Parathyroid adenoma (tissue), 2 donors: ENCODE data around the gene KHDRBS2.

Source experiments
- H2AFZ ChIP-seq: fragments of 300-600 bp; sonication (generic); one replicate; pipeline ENCODE4 v1.7.0; 2017; ENCODE audit warnings: antibody characterized with exemption, mild to moderate bottlenecking
- H3K27ac ChIP-seq: fragments of 300-600 bp; sonication (generic); one replicate; pipeline ENCODE4 v1.7.0; 2017
- H3K27me3 ChIP-seq: fragments of 300-600 bp; sonication (generic); one replicate; pipeline ENCODE4 v1.7.0; 2017; ENCODE audit warnings: low read length; ENCODE audit not compliant: control insufficient read depth, insufficient read depth
- H3K36me3 ChIP-seq: fragments of 300-600 bp; sonication (generic); one replicate; pipeline ENCODE4 v1.7.0; 2017; ENCODE audit warnings: low read length; ENCODE audit not compliant: control insufficient read depth, insufficient read depth
- H3K4me1 ChIP-seq: fragments of 300-600 bp; sonication (generic); one replicate; pipeline ENCODE4 v1.7.0; 2017; ENCODE audit warnings: control low read depth
- H3K4me2 ChIP-seq: fragments of 300-600 bp; sonication (generic); one replicate; pipeline ENCODE4 v1.7.0; 2017; ENCODE audit warnings: low read length
- H3K4me3 ChIP-seq: fragments of 300-600 bp; sonication (generic); one replicate; pipeline ENCODE4 v1.7.0; 2017; ENCODE audit warnings: low read depth, low read length
- H3K79me2 ChIP-seq: fragments of 300-600 bp; sonication (generic); one replicate; pipeline ENCODE4 v1.7.0; 2017; ENCODE audit warnings: control low read depth
- H3K9ac ChIP-seq: fragments of 300-600 bp; sonication (generic); one replicate; pipeline ENCODE4 v1.7.0; 2017; ENCODE audit warnings: mild to moderate bottlenecking
- H3K9me3 ChIP-seq: fragments of 300-600 bp; sonication (generic); one replicate; pipeline ENCODE4 v1.7.0; 2017; ENCODE audit warnings: low read length; ENCODE audit not compliant: control insufficient read depth
- CTCF ChIP-seq: fragments of 300-600 bp; sonication (generic); IDR thresholded peaks from one replicate; pipeline ENCODE4 v1.7.0; 2017; ENCODE audit warnings: antibody characterized with exemption, mild to moderate bottlenecking
- donor health status: primary hyperparathyroidism.

Gene KHDRBS2

DNA sequence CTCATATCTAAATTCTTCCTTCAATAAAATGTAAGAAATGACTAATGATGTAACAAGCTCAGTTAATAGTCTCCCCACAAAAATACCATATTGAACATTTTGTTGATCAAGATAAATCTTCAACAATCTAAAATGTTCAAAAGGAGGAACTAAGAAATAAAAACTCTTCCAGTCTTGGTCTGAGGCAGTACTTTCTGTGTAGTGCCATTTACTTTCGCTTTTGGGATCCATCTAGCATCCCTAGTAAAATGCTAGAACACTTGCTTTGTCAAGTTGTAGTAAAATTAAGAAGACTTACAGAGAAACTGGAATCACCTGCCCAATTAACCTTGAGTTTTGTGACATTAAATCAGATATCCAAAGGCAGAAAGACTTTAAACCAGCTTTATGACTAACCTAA is 246.4 kb downstream of the KHDRBS2 start:
- Histone ChIP-seq H3K4me1 (no peaks in the 10 kb centered on the region), H3K27ac (no peak overlapping the region), H3K36me3 (no peaks in the 10 kb centered on the region), H3K27me3 (no peaks in the 10 kb centered on the region), H3K79me2 (no peaks in the 10 kb centered on the region), H2AFZ (no peak overlapping the region), H3K9ac (no peak overlapping the region), H3K4me2 (no peak overlapping the region), H3K4me3 (no peak overlapping the region), H3K9me3 (no peaks in the 10 kb centered on the region)
- TF ChIP-seq CTCF = no peak

DNA sequence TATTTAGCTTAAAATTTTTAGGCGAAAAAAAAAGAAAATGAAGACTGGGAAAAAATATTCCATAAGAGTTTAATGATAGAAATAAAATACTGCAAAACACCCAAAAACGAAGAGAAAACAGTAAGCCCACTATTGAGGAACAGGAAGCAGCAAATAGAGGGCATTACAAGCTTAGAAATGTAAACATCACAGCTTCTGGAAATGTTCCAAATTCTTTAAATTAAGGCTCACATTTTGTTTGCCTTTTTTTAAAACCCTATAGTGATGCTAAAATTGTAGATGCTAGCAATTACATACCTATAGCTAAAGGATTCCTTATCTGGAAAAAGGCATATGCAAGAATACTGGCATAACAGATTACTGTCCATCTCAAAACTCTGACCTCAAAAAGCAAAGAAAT is 248.6 kb downstream of the KHDRBS2 start:
- Histone ChIP-seq H3K9me3 (no peaks in the 10 kb centered on the region), H3K79me2 (no peaks in the 10 kb centered on the region)

DNA sequence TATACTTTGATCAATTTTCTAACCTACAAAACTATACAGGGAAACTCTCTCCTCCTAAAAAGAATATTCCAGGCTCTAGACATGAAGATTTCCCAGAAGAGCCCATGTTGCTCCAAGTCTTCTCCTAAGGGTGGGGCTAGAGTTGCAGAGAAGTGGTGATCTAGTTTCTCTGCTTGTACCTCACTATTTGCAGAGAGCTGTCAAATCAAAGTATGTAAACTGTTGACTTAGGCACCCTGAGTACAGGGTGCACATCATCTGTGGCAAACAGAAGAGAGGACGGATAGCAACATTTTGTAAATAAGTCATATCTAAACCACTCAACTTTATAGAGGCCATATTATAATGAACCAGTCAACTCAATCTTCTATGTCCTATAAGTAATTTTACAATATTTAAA is 250.1 kb downstream of the KHDRBS2 start:
- Histone ChIP-seq H3K79me2 (no peaks in the 10 kb centered on the region), H3K4me1 (no peaks in the 10 kb centered on the region), H3K36me3 (no peaks in the 10 kb centered on the region), H3K4me3 (no peak overlapping the region), H3K9me3 (no peaks in the 10 kb centered on the region), H3K9ac (no peak overlapping the region), H3K4me2 (no peak overlapping the region), H3K27me3 (no peaks in the 10 kb centered on the region), H3K27ac (no peak overlapping the region), H2AFZ (no peak overlapping the region)
- TF ChIP-seq CTCF = no peak

More for the DNA sequence above, 248.6 kb downstream of the KHDRBS2 start:
- Histone ChIP-seq H3K27ac (no peak overlapping the region), H2AFZ (no peak overlapping the region), H3K36me3 (no peaks in the 10 kb centered on the region), H3K4me3 (no peak overlapping the region), H3K9ac (no peak overlapping the region), H3K4me1 (no peaks in the 10 kb centered on the region), H3K27me3 (no peaks in the 10 kb centered on the region), H3K4me2 (no peak overlapping the region)
- no peak for TF ChIP-seq CTCF

GRCh38 chr6:62013719-62014118 is 272.3 kb downstream of the KHDRBS2 start:
- Histone ChIP-seq H3K9me3 (no peaks in the 10 kb centered on the region), H3K4me2 (no peak overlapping the region), H3K4me3 (no peak overlapping the region), H3K79me2 (no peaks in the 10 kb centered on the region), H3K27ac (no peak overlapping the region), H3K36me3 (no peaks in the 10 kb centered on the region), H3K4me1 (no peaks in the 10 kb centered on the region), H2AFZ (no peak overlapping the region), H3K9ac (no peak overlapping the region), H3K27me3 (no peaks in the 10 kb centered on the region)
- TF ChIP-seq CTCF = no peak

DNA sequence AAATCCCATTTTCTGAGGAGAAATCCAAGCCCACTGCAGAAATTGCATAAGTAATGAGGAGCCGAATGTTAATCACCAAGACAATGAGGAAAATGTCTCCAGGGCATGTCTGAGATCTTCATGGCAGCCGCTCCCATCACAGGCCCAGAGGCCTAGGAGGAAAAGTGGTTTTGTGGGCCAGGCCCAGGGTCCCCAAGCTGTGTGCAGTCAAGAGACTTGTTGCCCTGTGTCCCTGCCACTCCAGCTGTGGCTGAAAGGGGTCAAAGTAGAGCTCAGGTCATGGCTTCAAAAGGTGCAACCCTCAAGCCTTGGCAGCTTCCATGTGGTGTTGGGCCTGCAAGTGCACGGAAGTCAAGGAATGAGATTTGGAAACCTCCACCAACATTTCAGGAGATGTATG is 276.6 kb downstream of the KHDRBS2 start:
- no peak for TF ChIP-seq CTCF
- no peak overlapping the region for H3K27ac ChIP-seq
- no peaks in the 10 kb centered on the region for H3K9me3 ChIP-seq
- no peaks in the 10 kb centered on the region for H3K4me1 ChIP-seq
- no peak overlapping the region for H2AFZ ChIP-seq
- no peak overlapping the region for H3K4me3 ChIP-seq
- no peaks in the 10 kb centered on the region for H3K36me3 ChIP-seq
- H3K27me3 ChIP-seq = no peaks in the 10 kb centered on the region
- H3K4me2 ChIP-seq = no peak overlapping the region
- no peak overlapping the region for H3K9ac ChIP-seq
- H3K79me2 ChIP-seq = no peaks in the 10 kb centered on the region
